Kidney (tissue), 14 donors: ENCODE results near the gene PARN. TPM values are rescaled to one million over a fixed set of nuclear protein-coding genes. Genes with fewer than 3 reads are reported as not detected.
"Not testable (repeated sequence)": the region's sequence is repeated elsewhere in the genome, so short reads cannot be mapped to it uniquely, and the experiment has no call there.

ENCODE experiments used
- DNase-seq, 5 donors: peaks; one replicate each; pipeline ENCODE4 v3.0.0-alpha.2; 2013 to 2020
- FAIRE-seq: peaks from 2 replicates; lab custom pipeline; 2012; peaks lifted over from hg19 to GRCh38; lab: Jason Lieb, UNC
- H3K27ac ChIP-seq, 2 donors: one replicate each; pipeline ENCODE4 v1.7.0; 2013; ENCODE audit warnings: low read depth in 2 of 2, low read length in 2 of 2, inconsistent platforms in 1 of 2
- H3K27me3 ChIP-seq: one replicate; pipeline ENCODE4 v1.7.1; 2013; ENCODE audit warnings: low read length, inconsistent platforms; ENCODE audit not compliant: control insufficient read depth, insufficient read depth
- H3K36me3 ChIP-seq, 3 donors: one replicate each; pipeline versions ENCODE4 v1.7.0 to v1.7.1; 2013; ENCODE audit warnings: low read length in 3 of 3, control low read depth in 1 of 3, inconsistent platforms in 1 of 3; ENCODE audit not compliant: insufficient read depth in 3 of 3, control insufficient read depth in 2 of 3
- H3K4me1 ChIP-seq, 3 donors: one replicate each; pipeline versions ENCODE4 v1.7.0 to v1.7.1; 2013; ENCODE audit warnings: low read length in 3 of 3, inconsistent platforms in 1 of 3, low read depth in 1 of 3; ENCODE audit not compliant: control insufficient read depth in 2 of 3, insufficient read depth in 2 of 3
- H3K4me3 ChIP-seq, 3 donors: one replicate each; pipeline versions ENCODE4 v1.7.0 to v1.8.1; 2013; ENCODE audit warnings: low read length in 3 of 3, control low read depth in 1 of 3, inconsistent platforms in 1 of 3
- H3K9ac ChIP-seq, 3 donors: one replicate each; pipeline versions ENCODE4 v1.7.0 to v1.7.1; 2013; ENCODE audit warnings: low read length in 3 of 3, control low read depth in 1 of 3, inconsistent platforms in 1 of 3
- H3K9me3 ChIP-seq, 3 donors: one replicate each; pipeline versions ENCODE4 v1.7.0 to v1.7.1; 2013; ENCODE audit warnings: low read length in 3 of 3, control low read depth in 1 of 3, inconsistent platforms in 1 of 3; ENCODE audit not compliant: control insufficient read depth in 2 of 3, insufficient read depth in 1 of 3
- CTCF ChIP-seq: IDR thresholded peaks from 3 replicates; pipeline ENCODE4 v1.5.1; 2012; ENCODE audit warnings: mild to moderate bottlenecking, moderate library complexity, borderline replicate concordance; ENCODE audit not compliant: insufficient read depth; ENCODE audit errors: extremely low read depth
- intact Hi-C: fragments of 100-400 bp; cut with DNase I; formaldehyde crosslinking; loops from one replicate; pipeline ENCODE4 v1.11.1; 2022
- polyA plus RNA-seq: library from polyadenylated mRNA; stranded (reverse); fragments of 350-450 nt; fragmentation: Illumina TruSeq; extraction: RNeasy Lipid Tissue Mini Kit (QIAGEN cat#74804); gene quantifications from one replicate; pipeline ENCODE4 v1.2.3, GENCODE V29; 2014; ENCODE audit warnings: low read depth, low replicate concordance; ENCODE audit not compliant: insufficient read depth
- total RNA-seq: library from RNA; stranded (reverse); fragmentation: NEBNext Ultra II Directional; extraction: Animal tissue kit (Norgen Biotek cat#: 25700); gene quantifications from one replicate; pipeline ENCODE4 v1.2.1, GENCODE V29; 2021
- donor health status: control.
- donor health status: control.
- donor health status: control.
- donor health status: control.
- donor health status: control.
- donor health status: DM: yes; HTN: yes; CAD: no.
- donor health status: Normal renal cell carcinoma (clear cell type).

Gene PARN
- total and polyA plus RNA-seq, 2 donors from 2014 or later, result 17.3 to 32.5 TPM

- H3K4me3 ChIP-seq, result no peak overlapping the region
- H3K27me3 ChIP-seq, result no peaks in the 10 kb centered on the region
- no peak overlapping the region for H3K9ac ChIP-seq
- peaks cover 0 to 18% (median 4%) of the 10 kb centered on the region in 3 donors for H3K36me3 ChIP-seq
- FAIRE-seq, result no peak
- no peak for TF ChIP-seq CTCF
- intact Hi-C loops, result no loop called here
- no peaks in the 10 kb centered on the region for H3K9me3 ChIP-seq
- no peak overlapping the region for H3K27ac ChIP-seq
- no peak for DNase-seq
- H3K4me1 ChIP-seq, result no peaks in the 10 kb centered on the region
Observed at GRCh38 chr16:14585287-14585686, 44.8 kb downstream of the PARN start.

- FAIRE-seq, result not testable (repeated sequence)
Observed at GRCh38 chr16:14580926-14581325, 49.1 kb downstream of the PARN start.

GRCh38 chr16:14579266-14579665 lies 50.8 kb downstream of the PARN start:
- Histone ChIP-seq H3K36me3 (peaks cover 3 to 23% (median 16%) of the 10 kb centered on the region in 3 donors), H3K4me3 (no peak overlapping the region), H3K27ac (no peak overlapping the region), H3K9ac (no peak overlapping the region), H3K4me1 (no peaks in the 10 kb centered on the region), H3K9me3 (no peaks in the 10 kb centered on the region), H3K27me3 (no peaks in the 10 kb centered on the region)
- intact Hi-C loops, result no loop called here
- FAIRE-seq, result no peak
- no peak for DNase-seq
- no peak for TF ChIP-seq CTCF

More at GRCh38 chr16:14580926-14581325, 49.1 kb downstream of the PARN start:
- DNase-seq, H3K9me3 ChIP-seq, H3K4me1 ChIP-seq, intact Hi-C loops, H3K9ac ChIP-seq, H3K27me3 ChIP-seq, H3K4me3 ChIP-seq, H3K27ac ChIP-seq: not testable (repeated sequence)
- H3K36me3 ChIP-seq, result peaks cover 3 to 23% (median 16%) of the 10 kb centered on the region in 3 donors

GRCh38 chr16:14576532-14576931 lies 53.5 kb downstream of the PARN start:
- no peak overlapping the region for H3K27ac ChIP-seq
- H3K36me3 ChIP-seq, result peaks cover 0 to 16% (median 9%) of the 10 kb centered on the region in 3 donors
- no peak overlapping the region for H3K9ac ChIP-seq
- H3K4me3 ChIP-seq, result no peak overlapping the region
- FAIRE-seq, result no peak
- no peaks in the 10 kb centered on the region for H3K27me3 ChIP-seq
- no peaks in the 10 kb centered on the region for H3K4me1 ChIP-seq
- H3K9me3 ChIP-seq, result no peaks in the 10 kb centered on the region
- intact Hi-C loops, result no loop called here
- no peak for DNase-seq
- TF ChIP-seq CTCF, result no peak
